ENCODE measurements around the gene NAGLU.
A peak's percentile ranks its signal among the peaks of the same experiment; 100 is the strongest.
"Not testable (repeated sequence)": the region's sequence is repeated elsewhere in the genome, so short reads cannot be mapped to it uniquely, and the experiment has no call there.

NAGLU gene

GRCh38 chr17:42545755-42546505, 9.9 kb downstream of the NAGLU start:
- not testable (repeated sequence) for DNase-seq

- DNase-seq = no peak
Observed at GRCh38 chr17:42547001-42547461, 11.0 kb downstream of the NAGLU start.

- DNase-seq = no peak
Observed at GRCh38 chr17:42547698-42548069, 11.6 kb downstream of the NAGLU start.

- DNase-seq = peak; percentile 92
Observed at GRCh38 chr17:42548070-42548837, 12.2 kb downstream of the NAGLU start.

GRCh38 chr17:42548993-42549755, 13.1 kb downstream of the NAGLU start:
- no peak for DNase-seq

GRCh38 chr17:42552736-42553135, 16.7 kb downstream of the NAGLU start, which contains the start of gene HSD17B1:
Gene HSD17B1 (plus strand): TSS chr17:42552923. CDS start chr17:42552934, 11 bp downstream.
- DNase-seq = not testable (repeated sequence)

- no peak for DNase-seq
Observed at GRCh38 chr17:42553161-42553818, 17.2 kb downstream of the NAGLU start.

- DNase-seq = peak; percentile 24
Observed at GRCh38 chr17:42553866-42554249, 17.8 kb downstream of the NAGLU start.

- peak; percentile 85 for DNase-seq
Observed at GRCh38 chr17:42554250-42555121, 18.4 kb downstream of the NAGLU start.

- DNase-seq = no peak
Observed at GRCh38 chr17:42555122-42555622, 19.1 kb downstream of the NAGLU start.

GRCh38 chr17:42555961-42556617, 20.0 kb downstream of the NAGLU start:
- not testable (repeated sequence) for DNase-seq

- no peak for DNase-seq
Observed at GRCh38 chr17:42559075-42559474, 23.0 kb downstream of the NAGLU start.

- DNase-seq = no peak
Observed at GRCh38 chr17:42560246-42560645, 24.2 kb downstream of the NAGLU start.

GRCh38 chr17:42561897-42562387, 25.9 kb downstream of the NAGLU start, which contains the start of gene COASY:
Gene COASY (plus strand): TSS chr17:42562148. CDS start chr17:42562623, 475 bp downstream.
- peak; percentile 92 for DNase-seq

- DNase-seq = peak; percentile 17
Observed at GRCh38 chr17:42562388-42563142, 26.5 kb downstream of the NAGLU start.

GRCh38 chr17:42563143-42563509, 27.1 kb downstream of the NAGLU start:
- no peak for DNase-seq

GRCh38 chr17:42563543-42563942, 27.5 kb downstream of the NAGLU start:
- no peak for DNase-seq

GRCh38 chr17:42563950-42564349, 27.9 kb downstream of the NAGLU start:
- DNase-seq = no peak

GRCh38 chr17:42564815-42565522, 28.9 kb downstream of the NAGLU start:
- DNase-seq = no peak
